Fibroblast of pulmonary artery (primary cell): ENCODE results near the gene ZNF423.

Experiments used
- DNase-seq: peaks from one replicate; pipeline ENCODE4 v3.0.0-alpha.2; 2010; ENCODE audit warnings: low read depth
- H3K4me3 ChIP-seq: replicated peaks from 2 replicates; pipeline ENCODE4 v1.5.1; 2011; ENCODE audit warnings: low read depth, mild to moderate bottlenecking, control low read depth, low read length, moderate library complexity
- CTCF ChIP-seq: IDR thresholded peaks from 2 replicates; pipeline ENCODE4 v1.5.1; 2011; ENCODE audit warnings: mild to moderate bottlenecking, control low read depth, low read length, inconsistent platforms; ENCODE audit errors: missing control alignments

The ZNF423 gene

GRCh38 chr16:49800441-49800840 lies 55.5 kb downstream of the ZNF423 start:
- no peak for TF ChIP-seq CTCF
- H3K4me3 ChIP-seq: no peak overlapping the region
- DNase-seq: no peak

GRCh38 chr16:49799172-49799571 lies 56.7 kb downstream of the ZNF423 start:
- no peak for TF ChIP-seq CTCF
- H3K4me3 ChIP-seq: no peak overlapping the region
- DNase-seq: no peak

GRCh38 chr16:49795513-49795912 lies 60.4 kb downstream of the ZNF423 start:
- no peak for DNase-seq
- no peak for TF ChIP-seq CTCF
- H3K4me3 ChIP-seq: no peak overlapping the region

- no peak for DNase-seq
- no peak overlapping the region for H3K4me3 ChIP-seq
Measured at GRCh38 chr16:49793244-49793643, 62.7 kb downstream of the ZNF423 start.

GRCh38 chr16:49789616-49790015 lies 66.3 kb downstream of the ZNF423 start:
- DNase-seq: no peak

More at GRCh38 chr16:49793244-49793643, 62.7 kb downstream of the ZNF423 start:
- no peak for TF ChIP-seq CTCF

GRCh38 chr16:49788986-49789385 lies 66.9 kb downstream of the ZNF423 start:
- no peak overlapping the region for H3K4me3 ChIP-seq
- DNase-seq: no peak
- TF ChIP-seq CTCF: no peak

More at GRCh38 chr16:49789616-49790015, 66.3 kb downstream of the ZNF423 start:
- H3K4me3 ChIP-seq: no peak overlapping the region
- no peak for TF ChIP-seq CTCF

- H3K4me3 ChIP-seq: no peak overlapping the region
- peak; percentile 31 for DNase-seq
- TF ChIP-seq CTCF: no peak
Measured at GRCh38 chr16:49788572-49788971, 67.3 kb downstream of the ZNF423 start.
